Stimulated activated CD4-positive, alpha-beta T cell treated with anti-CD3 and anti-CD28 coated beads, Interleukin-1b, Interleukin-23, amount 100 ng/mL, for 48 hours (primary cell): ENCODE data around the gene MCTP1.

ENCODE experiments used
- DNase-seq: peaks from one replicate; pipeline ENCODE4 v3.0.0-alpha.2; 2020

The MCTP1 gene

DNA sequence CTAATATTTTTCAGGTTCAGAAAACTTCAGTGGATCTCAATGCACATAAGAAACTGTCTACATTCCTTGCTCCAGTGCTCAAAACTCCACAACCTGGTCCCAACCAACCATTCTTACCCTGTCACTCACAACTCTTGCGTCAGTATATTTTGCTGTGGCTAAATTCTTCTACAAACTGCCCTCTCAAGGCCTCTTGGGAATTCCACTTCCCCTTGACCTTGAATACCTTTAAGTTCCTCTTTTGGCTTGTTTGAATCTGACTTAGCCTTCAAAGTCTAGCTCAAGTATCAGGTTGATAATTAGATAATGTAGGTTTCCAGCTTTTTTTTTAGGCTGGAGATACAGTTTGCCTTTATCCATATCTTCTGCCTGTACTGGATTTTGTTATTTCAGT, 538.2 kb downstream of the MCTP1 start:
- DNase-seq, result no peak

GRCh38 chr5:94745786-94746730, 538.8 kb downstream of the MCTP1 start:
- no peak for DNase-seq

DNA sequence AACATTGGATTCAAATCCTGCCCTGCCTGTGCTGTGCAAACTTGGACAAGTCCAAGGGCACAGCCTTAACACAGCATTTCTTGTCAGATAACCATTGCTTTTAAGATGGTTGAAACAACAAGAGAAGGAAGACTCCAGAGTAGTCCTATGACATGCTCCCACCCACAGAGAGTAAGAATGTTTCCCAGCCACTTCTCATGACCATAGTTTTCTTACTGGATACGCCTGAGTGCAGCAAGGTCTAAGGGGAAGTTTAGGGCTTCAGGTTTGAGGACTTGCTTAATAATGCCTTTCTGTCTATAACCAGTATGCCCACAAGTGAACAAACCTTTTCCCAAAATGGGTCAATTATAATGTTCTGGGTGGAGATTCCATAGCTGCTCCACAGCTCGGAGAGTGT, 540.0 kb downstream of the MCTP1 start:
- no peak for DNase-seq

DNA sequence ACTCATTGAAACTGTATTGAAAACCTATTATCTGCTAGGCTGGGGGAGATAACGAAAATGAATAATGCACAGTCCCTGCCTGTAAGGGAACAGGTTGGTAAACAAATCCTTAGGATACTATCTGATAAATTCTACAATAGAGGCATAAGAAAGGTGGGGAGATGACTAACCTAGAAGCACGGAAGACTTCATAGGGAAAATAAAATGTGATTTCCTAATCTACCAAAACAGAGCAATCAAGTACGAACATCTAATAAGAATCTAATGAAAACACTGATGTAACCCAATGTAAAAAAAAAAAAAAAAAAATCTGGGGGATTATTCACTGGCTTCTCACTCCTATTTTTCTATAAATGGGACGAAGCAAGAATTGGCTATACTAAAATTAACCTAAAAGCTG, 542.0 kb downstream of the MCTP1 start:
- DNase-seq, result no peak

DNA sequence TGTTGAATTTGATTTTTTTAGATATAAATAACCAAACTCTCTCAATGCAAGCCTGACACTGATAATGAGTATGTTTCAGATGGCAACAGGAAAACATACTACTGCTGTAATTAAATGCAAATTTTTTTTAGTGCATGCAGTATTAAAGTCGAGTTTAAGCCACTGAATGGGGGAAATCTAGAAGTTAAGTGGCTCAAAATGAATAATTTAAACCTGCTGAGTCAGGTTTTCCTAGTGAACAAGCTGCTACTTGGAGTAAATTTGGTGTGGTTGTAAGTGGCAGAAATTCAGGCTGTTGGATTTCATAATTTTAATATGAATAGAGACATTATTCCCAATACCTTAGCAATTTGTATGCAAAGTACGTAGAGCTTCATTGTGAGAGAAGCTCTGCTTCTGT, 544.6 kb downstream of the MCTP1 start:
- no peak for DNase-seq

GRCh38 chr5:94736498-94736897, 548.4 kb downstream of the MCTP1 start:
- DNase-seq, result no peak

GRCh38 chr5:94731471-94731870, 553.4 kb downstream of the MCTP1 start:
- no peak for DNase-seq

DNA sequence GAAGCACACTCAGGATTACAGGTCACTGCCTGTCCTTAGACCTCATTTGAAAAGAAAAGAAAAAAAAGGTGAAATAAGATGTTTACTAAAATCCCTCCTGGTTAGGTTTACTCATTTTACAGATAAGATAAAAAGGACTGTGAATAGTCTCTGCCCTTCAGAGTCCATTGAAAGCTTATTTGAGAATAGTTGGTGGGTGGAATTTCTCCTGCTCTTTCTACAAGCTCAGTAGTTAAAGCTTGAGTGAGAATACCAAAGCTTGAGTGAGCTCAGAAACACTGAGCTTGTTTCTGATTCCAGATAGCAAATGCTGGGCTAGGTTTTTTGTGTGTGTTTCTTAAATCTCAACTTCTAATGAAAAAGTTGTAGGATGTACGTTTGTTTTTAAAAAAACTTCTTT, 559.8 kb downstream of the MCTP1 start:
- no peak for DNase-seq

DNA sequence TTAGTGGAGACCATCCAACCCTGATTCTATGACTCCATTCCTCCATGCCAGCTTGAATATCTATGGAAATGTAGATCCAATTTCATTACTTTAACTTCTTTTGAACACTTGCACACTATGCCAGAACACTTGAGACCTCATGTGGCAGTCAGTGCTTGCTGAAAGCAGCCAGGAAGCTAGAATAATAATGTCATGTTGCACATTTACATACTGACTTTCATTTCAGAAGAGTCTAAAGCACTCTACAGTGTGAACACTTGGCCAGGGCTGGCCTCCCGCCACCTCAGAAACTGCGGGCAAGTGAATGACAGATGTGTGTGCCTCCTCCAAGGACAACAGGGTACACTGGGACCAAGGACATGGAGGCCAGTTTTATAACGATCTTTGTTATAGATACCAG, 569.1 kb downstream of the MCTP1 start:
- DNase-seq, result no peak

DNA sequence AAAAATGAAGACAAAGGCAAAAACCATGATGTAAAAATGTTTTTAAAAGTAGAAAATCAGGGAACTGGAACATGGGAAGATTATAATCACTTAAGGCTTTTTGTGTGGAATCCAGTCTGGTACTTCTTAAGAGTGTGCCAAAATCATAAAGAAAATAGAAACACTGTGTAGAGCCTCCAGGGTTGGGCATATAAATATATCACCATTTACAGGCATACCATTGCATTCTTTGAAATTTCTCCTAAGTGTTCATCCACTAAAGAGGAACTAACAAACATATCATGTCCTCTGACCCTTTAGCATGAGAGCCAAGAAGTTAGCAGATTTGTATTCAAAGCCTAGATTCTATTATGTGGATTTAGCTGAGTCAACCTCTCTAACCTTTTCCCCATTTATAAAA, 573.1 kb downstream of the MCTP1 start:
- DNase-seq, result no peak

- no peak for DNase-seq
These were observed 575.6 kb downstream of the MCTP1 start for GRCh38 chr5:94709277-94709676.

DNA sequence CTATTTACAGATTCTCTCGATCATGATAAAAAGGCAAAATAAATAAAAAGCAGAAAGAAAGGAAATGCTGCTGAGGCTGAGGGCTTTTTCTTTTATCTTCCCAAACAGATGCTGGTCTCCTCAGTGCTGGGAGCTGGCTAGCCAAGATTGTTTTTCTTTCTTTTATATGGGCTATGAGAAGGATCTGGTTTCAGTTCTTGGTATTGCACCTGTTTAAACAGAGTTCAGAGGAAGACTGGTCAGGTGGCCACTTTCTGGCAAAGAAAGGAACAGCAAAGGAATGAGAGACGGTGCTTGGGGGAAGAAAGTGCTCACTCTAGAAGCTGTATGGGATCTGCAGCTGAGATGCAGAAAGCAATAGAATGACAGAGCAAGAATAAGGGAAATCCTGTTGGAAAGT, 577.5 kb downstream of the MCTP1 start:
- DNase-seq, result no peak

DNA sequence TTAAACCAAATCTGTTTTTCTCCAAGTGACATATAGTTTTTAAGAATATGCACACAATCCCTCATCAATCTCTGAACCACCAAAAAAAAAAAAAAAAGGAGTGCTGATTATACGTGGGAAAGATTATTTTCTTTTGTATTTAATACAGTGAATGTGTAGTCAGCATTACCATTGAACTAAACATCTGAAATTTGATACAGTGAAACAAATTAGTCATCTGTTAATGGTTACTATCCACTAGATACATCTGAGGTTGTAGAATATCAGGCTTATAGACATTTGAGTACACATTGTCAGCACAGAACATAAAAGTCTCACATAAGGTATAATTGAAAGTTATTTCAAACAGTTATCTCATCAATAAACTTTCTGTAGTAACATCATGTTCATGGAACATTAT, 579.5 kb downstream of the MCTP1 start:
- no peak for DNase-seq

DNA sequence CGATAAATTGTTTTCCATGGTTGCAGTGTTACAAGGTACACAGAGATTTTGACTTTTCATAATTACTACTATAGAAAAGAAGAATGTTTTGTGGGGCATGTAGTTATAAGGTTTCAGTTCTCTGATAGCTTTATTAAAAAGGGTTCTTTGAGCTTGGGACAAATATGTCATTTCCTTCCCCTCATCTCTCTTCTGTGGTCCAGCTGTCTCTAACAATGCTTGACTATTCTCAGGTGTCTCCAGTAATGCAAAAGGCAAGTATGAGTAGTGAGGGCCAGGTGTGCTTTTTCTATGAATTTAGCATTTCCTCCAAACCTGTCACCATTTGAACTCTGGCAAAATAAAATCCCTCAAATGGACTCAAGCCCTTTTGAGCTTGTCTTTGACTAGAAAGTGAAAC, 582.2 kb downstream of the MCTP1 start:
- no peak for DNase-seq

DNA sequence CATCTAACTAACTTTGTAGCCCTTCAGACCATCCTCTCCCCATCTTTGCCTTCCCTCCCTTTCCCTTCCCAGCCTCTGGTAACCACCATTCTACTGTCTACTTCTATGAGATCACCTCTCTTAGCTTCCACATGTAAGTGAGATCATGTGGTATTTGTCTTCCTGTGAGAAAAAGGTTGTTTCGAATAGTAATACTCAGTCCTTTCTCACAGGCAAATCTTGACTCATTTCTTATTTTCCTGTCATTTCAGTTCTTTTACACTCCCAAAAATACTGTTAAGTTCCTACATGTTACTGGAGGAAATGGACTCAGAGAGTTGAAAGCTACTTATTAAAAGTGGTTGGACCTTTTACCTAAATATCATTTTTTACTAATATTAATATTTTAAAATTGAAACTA, 584.3 kb downstream of the MCTP1 start:
- DNase-seq, result no peak

DNA sequence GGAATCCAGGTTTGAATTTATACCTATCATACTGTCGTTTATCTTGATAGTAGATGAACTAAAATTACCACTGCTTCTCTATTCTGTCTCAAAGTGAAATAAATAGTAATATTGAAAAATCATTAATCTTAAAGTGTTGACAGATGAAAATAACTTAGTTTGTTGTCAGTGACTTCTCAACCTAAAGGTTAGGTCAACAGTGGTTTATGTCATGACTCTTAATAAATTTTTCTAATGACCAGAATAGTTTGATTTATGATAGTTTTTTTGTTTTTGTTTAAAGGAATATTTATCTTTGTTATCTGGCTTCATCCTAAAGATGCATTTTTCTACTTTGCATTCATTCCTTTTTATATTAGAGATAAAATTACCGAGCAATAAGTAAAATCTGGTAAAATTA, 585.3 kb downstream of the MCTP1 start:
- no peak for DNase-seq

GRCh38 chr5:94698197-94698596, 586.7 kb downstream of the MCTP1 start:
- no peak for DNase-seq

- no peak for DNase-seq
These were observed 590.2 kb downstream of the MCTP1 start for GRCh38 chr5:94694671-94695070.

DNA sequence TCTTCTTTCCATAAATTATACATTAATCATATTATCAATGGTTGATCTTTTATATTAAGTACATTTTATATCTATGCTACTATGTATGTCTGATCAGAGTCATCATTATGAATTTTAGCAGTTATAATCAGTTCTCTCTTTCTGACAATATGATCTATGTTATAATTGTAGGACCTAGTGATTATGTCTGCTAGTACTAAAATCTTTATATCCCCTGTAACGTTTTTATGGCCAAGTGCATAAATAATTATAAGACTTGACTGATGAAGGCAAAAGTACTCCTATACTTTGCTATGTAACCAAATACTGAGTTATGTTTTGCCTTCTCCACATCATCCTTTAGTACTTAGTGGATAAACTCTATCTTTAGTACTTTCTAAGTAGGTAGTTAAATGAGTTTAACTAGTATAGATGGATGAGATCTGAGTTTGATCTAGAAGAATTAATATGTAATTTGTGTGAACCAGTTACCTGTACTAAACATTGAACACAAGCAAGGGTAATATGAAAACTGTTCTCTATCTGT, 591.0 kb downstream of the MCTP1 start:
- no peak for DNase-seq

DNA sequence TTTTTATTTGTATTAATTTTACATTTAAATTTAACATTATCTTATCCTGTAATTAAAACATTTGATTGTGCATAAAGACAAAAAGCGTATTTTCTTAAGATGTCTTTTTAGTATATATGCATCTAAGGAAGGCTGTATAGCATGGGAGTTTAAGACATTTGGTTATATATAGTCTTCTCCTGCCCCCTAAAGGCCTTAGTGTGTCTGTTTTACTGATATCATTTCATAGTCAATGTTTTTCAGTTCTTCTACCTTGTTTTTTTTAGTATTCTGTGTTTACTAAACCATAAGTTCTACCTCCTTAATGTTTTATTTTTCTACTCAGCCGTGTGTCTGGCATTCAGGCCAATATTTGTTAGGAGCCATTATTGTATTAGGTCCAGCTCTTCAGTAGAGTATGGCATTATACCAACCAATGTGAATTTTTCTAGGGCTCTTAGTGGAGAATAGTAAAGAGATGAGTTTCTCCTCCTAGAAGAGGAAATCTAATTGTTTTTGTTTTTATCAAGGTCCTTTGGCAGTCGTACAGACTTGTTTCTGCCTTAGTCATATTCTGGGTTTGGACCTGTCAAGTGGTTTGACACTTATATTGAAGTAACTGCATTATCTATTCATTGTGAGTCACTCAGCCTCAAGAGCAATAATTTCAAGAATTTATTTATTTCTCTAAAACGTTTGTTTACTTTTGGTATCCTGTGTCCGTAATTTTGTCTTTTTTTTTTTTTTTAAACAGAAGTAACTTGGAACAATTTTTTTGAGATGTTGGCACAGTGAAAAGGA, 591.7 kb downstream of the MCTP1 start:
- no peak for DNase-seq

- DNase-seq, result no peak
These were observed 592.3 kb downstream of the MCTP1 start for GRCh38 chr5:94692581-94692980.

DNA sequence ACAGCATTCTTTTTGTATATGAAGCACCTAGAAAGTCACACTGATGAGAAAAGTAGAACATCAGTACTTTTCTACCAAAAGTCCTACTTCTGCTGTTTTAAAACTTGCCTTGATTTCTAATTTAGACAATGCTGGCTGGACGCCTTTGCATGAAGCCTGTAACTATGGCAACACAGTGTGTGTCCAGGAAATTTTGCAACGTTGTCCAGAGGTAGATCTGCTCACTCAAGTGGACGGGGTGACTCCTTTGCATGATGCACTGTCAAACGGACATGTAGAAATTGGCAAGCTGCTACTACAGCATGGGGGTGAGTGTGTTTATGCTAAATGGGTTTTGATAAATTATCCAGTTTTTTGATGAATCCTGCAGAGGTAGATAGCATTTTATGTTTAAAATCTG, 592.9 kb downstream of the MCTP1 start:
- no peak for DNase-seq

GRCh38 chr5:94691291-94691690, 593.6 kb downstream of the MCTP1 start:
- DNase-seq, result no peak

DNA sequence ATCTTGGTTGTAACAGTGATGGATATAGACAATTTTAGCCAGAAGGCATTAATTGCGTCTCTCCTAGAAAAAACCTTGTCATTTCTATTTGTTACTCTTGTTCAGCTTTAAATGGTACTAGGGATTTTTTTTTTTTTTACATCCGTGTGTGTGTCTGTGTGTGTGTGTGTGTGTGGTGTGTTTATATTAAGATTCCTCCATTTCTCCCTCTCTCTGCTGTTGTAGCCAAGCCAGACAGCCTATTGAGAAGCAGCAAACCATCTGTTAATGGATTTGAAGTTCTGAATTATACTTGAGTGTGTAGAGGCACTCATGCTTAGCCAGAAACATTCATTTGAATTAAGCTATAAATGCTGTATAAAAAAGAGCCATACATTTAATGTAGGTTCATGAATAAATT, 594.1 kb downstream of the MCTP1 start:
- no peak for DNase-seq
